HEK293 (cell line): ENCODE measurements around the gene SLC25A12.

ENCODE experiments used
- IKZF3 ChIP-seq: fragments of 450-650 bp; IDR thresholded peaks from 2 replicates; pipeline ENCODE4 v1.5.0; 2018; ENCODE audit warnings: missing biosample characterization, mild to moderate bottlenecking, missing genetic modification characterization, moderate library complexity
- KLF16 ChIP-seq: fragments of 450-650 bp; formaldehyde crosslinking; IDR thresholded peaks from 2 replicates; pipeline ENCODE4 v1.5.1; 2017; ENCODE audit warnings: missing biosample characterization, missing genetic modification characterization
- KLF17 ChIP-seq: fragments of 450-650 bp; formaldehyde crosslinking; IDR thresholded peaks from 2 replicates; pipeline ENCODE4 v1.5.1; 2016; ENCODE audit warnings: missing biosample characterization, missing genetic modification characterization
- KLF8 ChIP-seq: fragments of 450-650 bp; formaldehyde crosslinking; IDR thresholded peaks from 2 replicates; pipeline ENCODE4 v1.5.1; 2016; ENCODE audit warnings: missing biosample characterization, missing genetic modification characterization
- PRDM1 ChIP-seq: fragments of 450-650 bp; formaldehyde crosslinking; IDR thresholded peaks from 2 replicates; pipeline ENCODE4; 2016; ENCODE audit warnings: missing biosample characterization, missing genetic modification characterization
- PRDM10 ChIP-seq: fragments of 450-650 bp; formaldehyde crosslinking; IDR thresholded peaks from 2 replicates; pipeline ENCODE4 v1.5.1; 2016; ENCODE audit warnings: missing biosample characterization, missing genetic modification characterization
- PRDM6 ChIP-seq: fragments of 450-650 bp; formaldehyde crosslinking; IDR thresholded peaks from 2 replicates; pipeline ENCODE4 v1.5.1; 2017; ENCODE audit warnings: missing biosample characterization, missing genetic modification characterization
- SCRT2 ChIP-seq: fragments of 450-650 bp; formaldehyde crosslinking; IDR thresholded peaks from 2 replicates; pipeline ENCODE4 v1.5.1; 2016; ENCODE audit warnings: missing biosample characterization, missing genetic modification characterization
- SETDB1 ChIP-seq: IDR thresholded peaks from one replicate; pipeline ENCODE4 v1.6.1; 2017; ENCODE audit warnings: mild to moderate bottlenecking, low read length, moderate library complexity, mixed read lengths; ENCODE audit not compliant: insufficient read length
- TRIM28 ChIP-seq: IDR thresholded peaks from 2 replicates; pipeline ENCODE4 v1.6.1; 2011; ENCODE audit warnings: low read length, control low read depth, borderline replicate concordance
- ZBTB10 ChIP-seq: fragments of 450-650 bp; formaldehyde crosslinking; IDR thresholded peaks from 2 replicates; pipeline ENCODE4 v1.5.1; 2016; ENCODE audit warnings: missing biosample characterization, missing genetic modification characterization
- ZNF132 ChIP-seq: fragments of 450-650 bp; formaldehyde crosslinking; IDR thresholded peaks from 2 replicates; pipeline ENCODE4 v1.5.1; 2017; ENCODE audit warnings: missing biosample characterization, missing genetic modification characterization, borderline replicate concordance
- ZNF133 ChIP-seq: fragments of 450-650 bp; formaldehyde crosslinking; IDR thresholded peaks from 2 replicates; pipeline ENCODE4 v1.5.1; 2016; ENCODE audit warnings: missing biosample characterization, missing genetic modification characterization
- ZNF138 ChIP-seq: fragments of 450-650 bp; formaldehyde crosslinking; IDR thresholded peaks from 2 replicates; pipeline ENCODE4 v1.5.1; 2016; ENCODE audit warnings: missing biosample characterization, missing genetic modification characterization, borderline replicate concordance
- ZNF221 ChIP-seq: fragments of 450-650 bp; formaldehyde crosslinking; IDR thresholded peaks from 2 replicates; pipeline ENCODE4 v1.5.1; 2017; ENCODE audit warnings: missing biosample characterization, missing genetic modification characterization, borderline replicate concordance
- ZNF248 ChIP-seq: fragments of 450-650 bp; formaldehyde crosslinking; IDR thresholded peaks from 2 replicates; pipeline ENCODE4 v1.5.1; 2017; ENCODE audit warnings: missing biosample characterization, missing genetic modification characterization
- ZNF292 ChIP-seq: fragments of 450-650 bp; formaldehyde crosslinking; IDR thresholded peaks from 2 replicates; pipeline ENCODE4 v1.5.1; 2016; ENCODE audit warnings: low read depth, missing biosample characterization, missing genetic modification characterization, borderline replicate concordance
- ZNF391 ChIP-seq: fragments of 450-650 bp; formaldehyde crosslinking; IDR thresholded peaks from 2 replicates; pipeline ENCODE4 v1.5.1; 2016; ENCODE audit warnings: low read depth, missing biosample characterization, missing genetic modification characterization, borderline replicate concordance
- ZNF394 ChIP-seq: fragments of 450-650 bp; formaldehyde crosslinking; IDR thresholded peaks from 2 replicates; pipeline ENCODE4 v1.5.1; 2016; ENCODE audit warnings: missing biosample characterization, missing genetic modification characterization, mild to moderate bottlenecking, moderate library complexity, borderline replicate concordance
- ZNF423 ChIP-seq: fragments of 450-650 bp; formaldehyde crosslinking; IDR thresholded peaks from 2 replicates; pipeline ENCODE4 v1.5.1; 2016; ENCODE audit warnings: missing biosample characterization, missing genetic modification characterization
- ZNF488 ChIP-seq: fragments of 450-650 bp; formaldehyde crosslinking; IDR thresholded peaks from 2 replicates; pipeline ENCODE4 v1.5.1; 2016; ENCODE audit warnings: missing biosample characterization, missing genetic modification characterization
- ZNF529 ChIP-seq: fragments of 450-650 bp; formaldehyde crosslinking; IDR thresholded peaks from 2 replicates; pipeline ENCODE4 v1.5.1; 2017; ENCODE audit warnings: missing genetic modification characterization, missing biosample characterization; ENCODE audit not compliant: insufficient replicate concordance
- ZNF654 ChIP-seq: fragments of 450-650 bp; formaldehyde crosslinking; IDR thresholded peaks from 2 replicates; pipeline ENCODE4 v1.5.1; 2016; ENCODE audit warnings: low read depth, missing biosample characterization, missing genetic modification characterization
- ZNF692 ChIP-seq: fragments of 450-650 bp; formaldehyde crosslinking; IDR thresholded peaks from 2 replicates; pipeline ENCODE4 v1.5.1; 2016; ENCODE audit warnings: missing biosample characterization, missing genetic modification characterization
- ZSCAN16 ChIP-seq: fragments of 450-650 bp; formaldehyde crosslinking; IDR thresholded peaks from 2 replicates; pipeline ENCODE4 v1.5.1; 2016; ENCODE audit warnings: missing biosample characterization, missing genetic modification characterization
- TF ChIP-seq, protein P1 (sequence below): fragments of 450-650 bp; formaldehyde crosslinking; IDR thresholded peaks from 2 replicates; pipeline ENCODE4; 2016; ENCODE audit warnings: missing biosample characterization, missing genetic modification characterization

SLC25A12 gene

GRCh38 chr2:171893824-171894611, at the start of gene SLC25A12 (continued):
- no peak for TF ChIP-seq ZBTB10 (tag by site-specific recombination)
- TF ChIP-seq ZNF391 (tag by site-specific recombination): peak; percentile 4; the same call in 1 of the 2 replicates
- TF ChIP-seq SETDB1: no peak
- no peak for TF ChIP-seq ZNF221 (tag by site-specific recombination)
- no peak for TF ChIP-seq PRDM10
- TF ChIP-seq ZNF248 (tag by site-specific recombination): no peak
- TF ChIP-seq ZNF529 (tag by site-specific recombination): no peak
- no peak for TF ChIP-seq PRDM6
- no peak for TF ChIP-seq ZNF138 (tag by site-specific recombination)
- peak; percentile 50; the same call in 1 of the 2 replicates for TF ChIP-seq ZNF423
- TF ChIP-seq KLF17 (tag by site-specific recombination): peak; percentile 26; the same call in 1 of the 2 replicates
- TF ChIP-seq ZNF692 (tag by site-specific recombination): peak; percentile 17; the same call in 1 of the 2 replicates
- TF ChIP-seq, protein P1, sequence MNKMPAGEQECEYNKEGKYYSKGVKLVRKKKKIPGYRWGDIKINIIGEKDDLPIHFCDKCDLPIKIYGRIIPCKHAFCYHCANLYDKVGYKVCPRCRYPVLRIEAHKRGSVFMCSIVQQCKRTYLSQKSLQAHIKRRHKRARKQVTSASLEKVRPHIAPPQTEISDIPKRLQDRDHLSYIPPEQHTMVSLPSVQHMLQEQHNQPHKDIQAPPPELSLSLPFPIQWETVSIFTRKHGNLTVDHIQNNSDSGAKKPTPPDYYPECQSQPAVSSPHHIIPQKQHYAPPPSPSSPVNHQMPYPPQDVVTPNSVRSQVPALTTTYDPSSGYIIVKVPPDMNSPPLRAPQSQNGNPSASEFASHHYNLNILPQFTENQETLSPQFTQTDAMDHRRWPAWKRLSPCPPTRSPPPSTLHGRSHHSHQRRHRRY (tag by site-specific recombination): no peak
- 0 out of 2 replicates have a peak, but pooled peaks have one; percentile 38 for TF ChIP-seq TRIM28
- no peak for TF ChIP-seq ZNF292 (tag by site-specific recombination)
- TF ChIP-seq ZNF133 (tag by site-specific recombination): no peak
- no peak for TF ChIP-seq ZSCAN16
- peak; percentile 71 for TF ChIP-seq IKZF3 (tag by site-specific recombination)
- peak; percentile 55; the same call in 1 of the 2 replicates for TF ChIP-seq KLF16 (tag by site-specific recombination)
- no peak for TF ChIP-seq ZNF654
- TF ChIP-seq ZNF394 (tag by site-specific recombination): no peak
- no peak for TF ChIP-seq SCRT2 (tag by site-specific recombination)
- no peak for TF ChIP-seq ZNF488 (tag by site-specific recombination)
- TF ChIP-seq KLF8 (tag by site-specific recombination): peak; percentile 37; the same call in 1 of the 2 replicates
- TF ChIP-seq ZNF132 (tag by site-specific recombination): no peak
- peak; percentile 2; the same call in 1 of the 2 replicates for TF ChIP-seq PRDM1 (tag by site-specific recombination)
